BJ (cell line): Measurements from ENCODE around the gene LHPP. TPM values are rescaled to one million over a fixed set of nuclear protein-coding genes. Genes with fewer than 3 reads are reported as not detected.

ENCODE experiments used
- CTCF ChIA-PET: fragments of 350-600 bp; formaldehyde crosslinking; extraction: SDS; loops from one replicate; lab custom pipeline; 2021; ENCODE audit warnings: antibody characterized with exemption, inconsistent platforms; lab: Yijun Ruan, JAX
- POLR2A ChIA-PET: fragments of 300-600 bp; sonication (Branson Sonifier 250); formaldehyde crosslinking; extraction: SDS; loops from one replicate; lab custom pipeline; 2021; ENCODE audit warnings: antibody characterized with exemption; lab: Charles Lee
- DNase-seq: peaks from one replicate; pipeline ENCODE4 v3.0.0-alpha.2; 2011; ENCODE audit warnings: low read depth
- H3K27me3 ChIP-seq: 2 replicates; pipeline ENCODE4 v1.6.0; 2011; ENCODE audit warnings: low read length; ENCODE audit not compliant: control insufficient read depth, insufficient read depth
- H3K36me3 ChIP-seq: 2 replicates; pipeline ENCODE4 v1.5.1; 2011; ENCODE audit warnings: low read length; ENCODE audit not compliant: control insufficient read depth, insufficient read depth
- H3K4me3 ChIP-seq: 2 replicates; pipeline ENCODE4 v1.5.1; 2011; ENCODE audit warnings: low read depth, mild to moderate bottlenecking, control low read depth, low read length
- polyA plus RNA-seq: library from polyadenylated mRNA; depleted of rRNA; stranded (reverse); fragments of >200 nt; gene quantifications from 2 replicates; pipeline ENCODE4 v1.2.3, GENCODE V29; 2011
- TF ChIP-seq, protein P1 (sequence below): IDR thresholded peaks from 2 replicates; pipeline ENCODE4 v1.5.1; 2011; ENCODE audit warnings: low read depth, mild to moderate bottlenecking, control low read depth, inconsistent platforms, low read length, moderate library complexity; ENCODE audit not compliant: insufficient read depth

LHPP gene
- polyA plus RNA-seq, 1 experiment: 23.8 TPM

DNA sequence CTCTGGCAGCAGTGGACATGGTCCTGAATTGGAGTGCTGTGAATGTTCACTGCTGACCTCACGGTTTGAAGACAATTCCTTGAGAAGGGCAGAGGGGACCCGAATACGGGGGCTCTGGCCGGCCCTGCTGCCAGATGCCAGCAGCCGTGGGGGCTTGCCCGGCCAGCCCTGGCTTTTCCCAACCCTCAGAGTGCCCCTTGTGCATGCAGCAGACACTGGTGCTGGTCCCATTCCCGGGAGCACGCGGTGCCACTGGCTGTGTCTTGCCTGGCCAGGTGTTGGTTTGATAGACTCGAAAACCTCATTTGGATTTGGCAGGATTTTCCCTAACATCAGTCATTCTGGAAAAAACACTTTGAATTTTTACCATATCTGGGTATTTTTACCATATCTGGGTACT is 49.1 kb downstream of the LHPP start:
- CTCF ChIA-PET: interaction anchor here (1.0 kb wide), 1 partner anchor 9 kb away, joined by 3 read pairs; no protein-coding TSS in a partner anchor
- Histone ChIP-seq H3K4me3 (no peak overlapping the region), H3K36me3 (no peaks in the 10 kb centered on the region), H3K27me3 (no peaks in the 10 kb centered on the region)
- POLR2A ChIA-PET: no interaction called here
- TF ChIP-seq, protein P1, sequence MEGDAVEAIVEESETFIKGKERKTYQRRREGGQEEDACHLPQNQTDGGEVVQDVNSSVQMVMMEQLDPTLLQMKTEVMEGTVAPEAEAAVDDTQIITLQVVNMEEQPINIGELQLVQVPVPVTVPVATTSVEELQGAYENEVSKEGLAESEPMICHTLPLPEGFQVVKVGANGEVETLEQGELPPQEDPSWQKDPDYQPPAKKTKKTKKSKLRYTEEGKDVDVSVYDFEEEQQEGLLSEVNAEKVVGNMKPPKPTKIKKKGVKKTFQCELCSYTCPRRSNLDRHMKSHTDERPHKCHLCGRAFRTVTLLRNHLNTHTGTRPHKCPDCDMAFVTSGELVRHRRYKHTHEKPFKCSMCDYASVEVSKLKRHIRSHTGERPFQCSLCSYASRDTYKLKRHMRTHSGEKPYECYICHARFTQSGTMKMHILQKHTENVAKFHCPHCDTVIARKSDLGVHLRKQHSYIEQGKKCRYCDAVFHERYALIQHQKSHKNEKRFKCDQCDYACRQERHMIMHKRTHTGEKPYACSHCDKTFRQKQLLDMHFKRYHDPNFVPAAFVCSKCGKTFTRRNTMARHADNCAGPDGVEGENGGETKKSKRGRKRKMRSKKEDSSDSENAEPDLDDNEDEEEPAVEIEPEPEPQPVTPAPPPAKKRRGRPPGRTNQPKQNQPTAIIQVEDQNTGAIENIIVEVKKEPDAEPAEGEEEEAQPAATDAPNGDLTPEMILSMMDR: no peak
- DNase-seq: no peak

GRCh38 chr10:124511205-124512039 is 49.8 kb downstream of the LHPP start:
- DNase-seq: no peak
- ChIA-PET POLR2A (no interaction called here), CTCF (interaction anchor here (1.0 kb wide), 1 partner anchor 9 kb away, joined by 3 read pairs; no protein-coding TSS in a partner anchor)
- Histone ChIP-seq H3K27me3 (no peaks in the 10 kb centered on the region), H3K36me3 (no peaks in the 10 kb centered on the region), H3K4me3 (no peak overlapping the region)
- TF ChIP-seq, protein P1: no peak

GRCh38 chr10:124512040-124512428 is 50.4 kb downstream of the LHPP start:
- Histone ChIP-seq H3K4me3 (no peak overlapping the region), H3K27me3 (no peaks in the 10 kb centered on the region), H3K36me3 (no peaks in the 10 kb centered on the region)
- TF ChIP-seq, protein P1: no peak
- ChIA-PET CTCF (no interaction called here), POLR2A (no interaction called here)
- DNase-seq: no peak

GRCh38 chr10:124512600-124512999 is 51.0 kb downstream of the LHPP start:
- ChIA-PET CTCF (no interaction called here), POLR2A (no interaction called here)
- no peak overlapping the region for H3K4me3 ChIP-seq
- no peaks in the 10 kb centered on the region for H3K36me3 ChIP-seq
- TF ChIP-seq, protein P1: no peak
- no peak for DNase-seq
- no peaks in the 10 kb centered on the region for H3K27me3 ChIP-seq

DNA sequence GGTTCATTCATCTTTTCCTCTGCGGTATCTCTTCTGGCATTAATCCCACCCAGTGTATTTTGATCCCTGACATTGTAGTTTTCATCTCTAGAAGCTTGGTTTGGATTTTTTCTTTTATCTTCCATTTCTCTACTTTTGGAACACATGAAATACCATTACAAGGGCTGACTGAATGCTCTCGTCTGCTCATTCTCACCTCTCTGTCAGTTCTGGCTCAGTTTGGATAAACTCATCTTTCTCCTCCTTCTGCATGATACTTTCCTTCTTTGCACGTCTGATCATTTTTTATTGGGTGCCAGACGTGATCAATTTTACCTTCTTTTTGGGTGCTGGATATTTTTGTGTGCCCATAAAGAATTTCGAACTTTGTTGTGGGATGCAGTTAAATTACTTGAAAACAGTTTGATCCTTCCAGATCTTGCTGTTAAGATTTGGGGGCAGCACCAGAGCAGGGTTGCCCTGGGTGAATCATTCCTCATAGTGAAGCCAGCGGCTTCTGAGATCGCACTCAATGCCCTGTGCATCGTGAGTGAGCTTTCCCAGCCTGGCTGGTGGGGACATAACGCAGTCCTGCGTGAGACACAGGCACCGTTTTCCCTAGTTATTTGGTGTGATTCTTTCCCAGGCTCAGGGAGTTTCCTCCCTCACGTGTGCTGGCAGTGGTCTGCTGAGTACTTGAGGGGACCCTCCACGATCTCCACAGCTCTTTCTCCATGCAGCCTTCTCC is 53.8 kb downstream of the LHPP start:
- no peaks in the 10 kb centered on the region for H3K27me3 ChIP-seq
- no peak for DNase-seq
- no peak overlapping the region for H3K4me3 ChIP-seq
- no peaks in the 10 kb centered on the region for H3K36me3 ChIP-seq
- ChIA-PET CTCF (interaction anchor here (0.6 to 1.7 kb wide), 3 partner anchors 9 to 15 kb away, joined by 3 to 4 read pairs (median 3); no protein-coding TSS in a partner anchor), POLR2A (no interaction called here)
- TF ChIP-seq, protein P1: no peak
